HG02973 (cell line): Measurements from ENCODE around the gene USP34.
"Not testable (repeated sequence)": the region's sequence is repeated elsewhere in the genome, so short reads cannot be mapped to it uniquely, and the experiment has no call there.

ENCODE experiments used
- ATAC-seq: cut with Tn5 transposase; IDR thresholded peaks from one replicate; pipeline ENCODE4 v1.9.1; 2021; ENCODE audit warnings: moderate library complexity; ENCODE audit not compliant: unreplicated experiment

The USP34 gene

DNA sequence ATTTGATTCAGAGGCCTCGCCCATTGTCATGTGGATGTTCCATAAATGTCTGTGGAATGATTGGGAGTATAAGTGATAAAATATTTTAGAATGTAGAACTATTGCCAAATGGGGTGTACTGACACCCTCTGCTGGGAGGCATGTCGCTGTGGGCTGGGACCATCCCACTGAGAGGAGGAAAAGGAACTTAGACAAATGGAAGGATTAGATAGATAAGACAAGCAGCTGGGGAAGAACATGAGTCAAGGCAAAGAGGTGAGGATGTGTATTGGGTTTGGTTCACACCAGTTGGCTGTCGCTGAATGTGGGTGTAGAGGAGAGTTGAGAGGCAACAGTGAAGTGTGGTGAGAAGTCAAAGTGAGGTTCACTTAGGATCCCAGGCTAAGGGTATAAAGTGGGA lies 304.9 kb downstream of the USP34 start:
- no peak for ATAC-seq

DNA sequence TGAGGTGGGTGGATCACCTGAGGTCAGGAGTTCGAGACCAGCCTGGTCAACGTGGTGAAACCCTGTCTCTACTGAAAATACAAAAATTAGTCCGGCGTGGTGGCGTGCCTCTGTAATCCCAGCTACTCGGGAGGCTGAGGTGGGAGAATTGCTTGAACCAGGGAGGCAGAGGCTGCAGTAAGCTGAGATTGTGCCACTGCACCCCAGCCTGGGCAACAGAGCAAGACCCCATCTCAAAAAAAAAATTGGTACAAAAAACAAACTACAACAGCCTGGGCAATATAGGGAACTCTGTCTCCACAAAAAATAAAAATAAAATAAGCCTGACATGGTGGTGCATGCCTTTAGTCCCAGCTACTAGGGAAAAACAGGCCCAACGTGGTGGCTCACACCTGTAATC lies 305.8 kb downstream of the USP34 start:
- ATAC-seq: not testable (repeated sequence)

DNA sequence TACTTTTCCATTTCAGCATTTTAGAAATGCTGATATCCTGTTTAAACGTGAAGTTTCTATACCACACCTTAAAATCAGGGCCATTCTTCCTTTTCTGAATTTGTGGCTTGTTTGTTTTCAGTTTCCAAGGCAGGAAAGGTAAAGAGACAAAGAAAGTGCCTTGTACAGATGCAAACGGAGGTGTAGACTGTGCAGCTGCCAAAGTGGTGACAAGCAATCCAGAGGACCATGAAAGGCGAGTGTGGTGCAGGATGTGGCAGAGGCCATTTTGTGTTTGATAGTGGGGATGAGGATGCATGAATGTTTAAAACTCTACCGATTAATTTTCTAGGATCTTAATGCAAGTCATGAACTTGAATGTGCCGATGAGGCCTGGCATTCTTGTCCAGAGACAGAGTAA lies 308.2 kb downstream of the USP34 start:
- no peak for ATAC-seq

DNA sequence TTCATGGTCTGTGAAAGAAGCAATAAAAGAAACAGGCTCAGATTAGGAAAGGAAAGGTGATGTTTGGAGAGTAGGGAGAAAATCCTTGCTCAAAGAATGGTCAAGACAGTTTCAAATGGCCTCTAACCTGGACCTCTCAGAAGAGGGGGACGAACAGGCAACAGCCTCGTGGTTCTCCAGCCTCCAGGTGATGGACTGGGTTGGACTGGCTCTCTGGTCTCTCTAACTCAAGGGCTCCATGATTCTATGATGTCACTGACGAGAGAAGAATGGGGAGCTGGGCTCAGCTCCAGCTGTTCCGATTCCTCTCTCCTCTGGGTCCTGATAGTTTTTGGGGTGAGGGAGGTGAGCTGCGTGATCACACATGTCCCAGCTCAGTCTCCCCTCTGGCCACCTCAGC lies 309.0 kb downstream of the USP34 start, which contains the start of gene C2orf74:
TSS of gene C2orf74 (plus strand) at position 301 of the 400 bp plus-strand sequence. CDS start 327 bp downstream, outside the sequence.
- no peak for ATAC-seq

DNA sequence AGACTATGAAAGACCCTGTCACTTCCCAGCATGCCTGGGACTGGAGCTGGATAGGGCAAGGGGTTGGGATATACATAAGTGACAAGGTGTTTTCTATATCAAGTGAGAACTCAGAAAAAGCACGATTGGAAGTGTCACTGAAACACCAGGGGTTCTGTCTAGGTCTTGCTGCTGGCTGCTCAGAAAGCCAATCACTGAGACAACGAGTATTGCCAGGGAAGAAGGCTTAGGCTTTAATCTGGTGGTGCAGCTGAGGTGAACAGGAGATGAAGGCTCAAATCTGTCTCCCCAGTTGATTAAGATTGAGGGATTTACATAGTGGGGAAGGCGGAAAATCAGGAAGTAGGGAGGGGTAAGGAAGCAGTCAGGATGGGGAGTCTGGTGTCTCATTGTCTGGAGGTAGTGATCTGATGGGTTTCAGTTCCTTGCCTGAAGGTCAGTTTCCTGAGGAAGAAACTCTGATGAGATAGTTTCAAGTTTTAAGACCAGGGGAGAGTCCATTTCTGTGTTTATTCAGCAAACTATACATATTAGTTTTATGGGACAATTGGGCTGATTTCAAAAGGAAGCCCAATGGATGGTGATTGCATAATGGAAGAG lies 312.4 kb downstream of the USP34 start:
- no peak for ATAC-seq

DNA sequence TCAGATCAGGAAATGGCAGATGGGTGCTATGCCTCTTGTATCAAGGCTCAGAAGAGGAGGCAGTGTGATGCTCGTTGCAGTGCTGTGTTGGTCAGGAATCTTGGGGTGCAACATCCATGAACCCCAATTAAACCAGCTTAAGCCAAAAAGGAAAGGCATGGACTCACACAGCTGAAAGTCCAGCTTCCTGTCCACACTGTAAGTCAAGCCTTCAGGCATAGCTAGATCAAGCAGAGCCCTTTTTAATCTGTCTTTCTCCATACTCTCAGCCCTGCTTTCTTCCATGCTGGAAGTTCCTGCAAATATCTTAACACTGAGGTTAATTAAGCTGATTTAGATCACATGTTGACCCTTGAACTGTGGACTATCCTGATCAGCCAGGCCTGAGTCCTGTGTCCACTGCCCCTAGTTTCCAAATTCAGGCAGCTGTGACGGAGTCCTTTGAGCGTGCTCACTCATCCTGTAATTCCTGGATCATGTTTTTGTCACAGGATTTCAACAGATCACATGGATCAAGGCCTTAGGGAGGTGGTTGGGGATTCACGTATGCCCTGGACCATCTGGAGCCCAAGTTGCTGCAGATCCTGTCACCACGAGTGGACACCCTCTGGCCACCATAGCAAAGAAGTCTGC lies 313.4 kb downstream of the USP34 start:
- no peak for ATAC-seq

DNA sequence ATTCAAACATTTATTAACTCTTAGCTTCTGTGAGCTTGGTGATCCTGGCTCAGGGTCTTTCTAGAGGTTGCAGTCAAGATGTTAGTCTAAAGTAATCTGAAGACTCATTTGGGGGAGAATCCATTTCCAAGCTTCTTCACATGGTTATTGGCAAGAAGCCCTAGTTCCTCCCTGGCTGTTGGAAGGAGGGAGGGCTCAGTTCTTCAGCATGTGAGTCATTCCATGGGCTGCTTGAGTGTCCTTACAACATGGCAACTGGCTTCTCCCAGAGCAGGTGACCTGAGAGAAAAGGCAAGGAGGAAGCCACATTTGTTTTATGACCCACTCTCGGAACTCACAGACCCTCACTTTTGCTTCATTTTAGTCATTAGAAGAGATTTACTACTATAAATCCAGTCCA lies 319.5 kb downstream of the USP34 start:
- ATAC-seq: no peak

DNA sequence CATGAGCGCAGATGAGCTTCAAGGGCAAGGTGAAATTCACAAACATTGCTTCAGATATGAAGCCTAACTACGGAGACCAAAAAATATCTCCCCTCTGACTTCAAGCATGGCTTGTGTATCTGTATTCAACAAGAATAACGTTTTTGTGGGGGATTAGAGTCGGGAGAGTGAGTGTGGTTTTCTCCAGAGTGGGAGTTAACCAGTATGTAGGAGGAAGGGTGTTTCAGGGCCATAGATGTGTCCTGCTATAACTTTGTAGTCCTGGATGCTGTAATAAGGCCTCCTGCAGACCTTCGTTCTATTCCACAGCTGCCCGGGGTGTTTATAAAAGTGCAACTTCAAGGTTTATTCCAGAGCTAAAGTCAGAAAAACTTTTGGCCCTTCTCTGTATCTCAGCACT lies 321.8 kb downstream of the USP34 start:
- no peak for ATAC-seq

DNA sequence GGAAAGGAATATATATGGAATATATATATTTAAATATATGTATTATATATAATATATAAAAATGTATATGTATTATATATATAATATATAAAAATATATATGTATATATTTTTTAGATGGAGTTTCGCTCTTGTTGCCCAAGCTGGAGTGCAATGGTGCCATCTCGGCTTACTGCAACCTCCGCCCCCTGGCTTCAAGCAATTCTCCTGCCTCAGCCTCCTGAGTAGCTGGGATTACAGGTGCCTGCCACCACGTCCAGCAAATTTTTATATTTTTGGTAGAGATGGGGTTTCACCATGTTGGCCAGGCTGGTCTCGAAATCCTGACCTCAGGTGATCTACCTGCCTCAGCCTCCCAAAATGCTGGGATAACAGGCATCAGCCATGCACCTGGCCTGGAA lies 322.8 kb downstream of the USP34 start:
- not testable (repeated sequence) for ATAC-seq

DNA sequence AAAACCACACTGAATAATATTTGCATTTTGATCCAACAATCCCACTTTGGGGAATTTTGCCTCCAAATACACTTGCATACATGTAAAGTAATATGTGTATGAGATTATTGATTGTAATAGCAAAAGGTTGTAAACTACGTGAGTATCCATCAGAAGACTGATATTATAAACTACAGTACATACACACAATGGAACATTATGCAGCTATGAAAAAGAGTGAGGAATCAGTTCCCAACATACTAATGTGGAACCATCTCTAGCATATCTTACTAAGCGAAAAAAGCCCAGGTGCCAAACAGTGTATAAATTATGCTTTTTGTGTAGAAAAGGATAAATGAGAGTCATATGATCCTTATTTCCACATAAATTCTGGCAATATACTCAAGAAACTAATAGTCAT lies 324.9 kb downstream of the USP34 start:
- ATAC-seq: no peak

DNA sequence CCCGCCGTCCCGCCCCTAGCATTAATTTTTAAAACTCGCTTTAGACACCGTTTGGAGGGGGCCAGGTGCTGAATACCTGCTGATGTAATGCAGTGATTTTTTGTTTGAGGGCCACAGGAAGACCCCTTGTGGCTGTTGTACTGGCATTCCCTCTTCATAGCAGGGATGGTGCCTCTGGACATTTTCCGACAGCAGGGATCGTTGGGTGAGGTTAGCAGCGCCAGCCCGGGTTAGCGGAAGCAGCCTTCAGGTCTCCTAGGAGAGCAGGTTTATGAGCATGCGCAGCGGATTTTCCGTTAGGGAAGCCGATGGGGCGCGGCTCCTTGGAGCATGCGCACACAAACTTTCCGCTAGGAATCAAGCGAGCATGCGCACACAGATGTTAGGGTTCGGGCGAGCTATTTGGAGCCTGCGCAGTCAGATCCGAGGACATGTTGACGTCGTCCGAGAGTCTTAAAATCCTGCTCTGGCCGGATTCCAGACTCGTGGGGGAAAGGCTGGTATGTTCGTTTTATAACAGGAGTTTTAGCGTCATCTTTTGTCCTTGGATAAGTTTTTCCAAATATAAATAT lies 326.1 kb downstream of the USP34 start:
- peak; percentile 90 for ATAC-seq

DNA sequence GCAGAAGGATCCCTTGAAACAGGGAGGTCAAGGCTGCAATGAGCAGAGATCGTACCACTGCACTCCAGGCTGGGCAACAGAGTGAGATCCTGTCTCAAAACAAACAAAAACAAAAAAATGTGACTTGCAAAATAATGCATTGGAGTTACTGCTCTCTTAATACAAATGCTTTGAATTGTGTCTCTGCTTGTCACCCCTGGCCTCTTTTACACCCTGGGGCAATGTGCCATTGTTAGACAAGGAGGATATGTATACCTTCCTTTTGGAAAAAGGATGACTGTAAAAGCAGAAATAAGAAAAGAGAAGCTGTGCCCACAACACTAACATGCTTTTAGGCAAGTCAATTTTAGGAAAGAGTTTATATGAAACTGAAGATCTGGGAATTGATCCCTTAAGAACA lies 329.7 kb downstream of the USP34 start:
- no peak for ATAC-seq

DNA sequence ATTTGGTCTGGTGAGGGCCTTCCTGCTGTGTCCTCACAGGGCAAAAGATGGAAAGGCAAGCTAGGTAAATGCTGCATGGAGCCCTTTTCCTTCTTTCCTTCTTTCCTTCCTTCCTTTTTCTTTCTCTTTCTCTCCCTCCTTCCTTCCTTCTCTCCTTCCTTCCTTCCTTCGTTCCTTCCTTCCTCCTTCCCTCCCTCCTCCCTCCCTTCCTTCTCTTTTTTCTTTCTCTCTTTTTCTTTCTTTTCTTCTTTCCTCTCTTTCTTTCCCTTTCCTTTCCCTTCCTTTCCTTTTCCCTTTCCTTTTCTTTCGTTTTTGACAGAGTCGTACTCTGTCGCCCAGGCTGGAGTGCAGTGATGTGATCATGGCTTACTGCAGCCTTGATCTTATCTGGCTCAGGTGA lies 332.0 kb downstream of the USP34 start:
- ATAC-seq: no peak
